DND-41 (cell line): ENCODE results near the gene CTSF.

Source experiments
- ATAC-seq: fragments of 200-7000 bp; cut with Tn5 transposase; 3 replicates; pipeline ENCODE4 v1.9.1; 2021; ENCODE audit warnings: low read depth; ENCODE audit not compliant: insufficient read depth
- DNase-seq: peaks from one replicate; pipeline ENCODE4 v3.0.0-alpha.2; 2020
- H2AFZ ChIP-seq: 2 replicates; pipeline ENCODE4 v1.6.0; 2012; ENCODE audit warnings: low read depth, low read length
- H3K27ac ChIP-seq: 2 replicates; pipeline ENCODE4 v1.5.1; 2012; ENCODE audit warnings: low read length, inconsistent platforms
- H3K27me3 ChIP-seq: fragments of 200-600 bp; sonication (generic); 2 replicates; pipeline ENCODE4 v1.6.0; 2012; ENCODE audit warnings: low read length, mild to moderate bottlenecking, inconsistent platforms; ENCODE audit not compliant: insufficient read depth, poor library complexity
- H3K36me3 ChIP-seq: 2 replicates; pipeline ENCODE4 v1.5.1; 2012; ENCODE audit warnings: low read length, inconsistent platforms; ENCODE audit not compliant: insufficient read depth
- H3K4me1 ChIP-seq: 2 replicates; pipeline ENCODE4 v1.5.1; 2012; ENCODE audit warnings: mild to moderate bottlenecking, low read length; ENCODE audit not compliant: insufficient read depth
- H3K4me2 ChIP-seq: 2 replicates; pipeline ENCODE4 v1.6.0; 2012; ENCODE audit warnings: mild to moderate bottlenecking, moderate library complexity, low read length, inconsistent platforms; ENCODE audit not compliant: insufficient read depth
- H3K4me3 ChIP-seq, 2 experiments: fragments of 200-600 bp in 1 of 2; shearing (Covaris generic) in 1 of 2; 2 replicates each; pipeline ENCODE4 v1.5.1; 2012 to 2016; ENCODE audit warnings: inconsistent platforms in 2 of 2, low read length in 2 of 2, mild to moderate bottlenecking in 2 of 2, low read depth in 1 of 2, moderate library complexity in 1 of 2
- H3K79me2 ChIP-seq: 2 replicates; pipeline ENCODE4 v1.6.0; 2012; ENCODE audit warnings: low read length, inconsistent platforms; ENCODE audit not compliant: insufficient read depth
- H3K9ac ChIP-seq: 2 replicates; pipeline ENCODE4 v1.6.0; 2012; ENCODE audit warnings: low read depth, mild to moderate bottlenecking, inconsistent platforms, low read length, moderate library complexity
- H3K9me3 ChIP-seq: 2 replicates; pipeline ENCODE4 v1.5.1; 2012; ENCODE audit warnings: low read length, moderate library complexity, mild to moderate bottlenecking, inconsistent platforms; ENCODE audit not compliant: insufficient read depth, severe bottlenecking
- H4K20me1 ChIP-seq: 2 replicates; pipeline ENCODE4 v1.6.0; 2012; ENCODE audit warnings: low read length; ENCODE audit not compliant: insufficient read depth
- CTCF ChIP-seq: IDR thresholded peaks from 2 replicates; pipeline ENCODE4 v1.5.1; 2012; ENCODE audit warnings: borderline replicate concordance, low read length, moderate library complexity, mild to moderate bottlenecking; ENCODE audit not compliant: poor library complexity, severe bottlenecking; ENCODE audit errors: extremely low read depth
- EZH2 ChIP-seq: IDR thresholded peaks from 3 replicates; pipeline ENCODE4 v1.6.1; 2012; ENCODE audit warnings: borderline replicate concordance, low read depth, mild to moderate bottlenecking, moderate library complexity, low read length, inconsistent platforms; ENCODE audit not compliant: severe bottlenecking

The CTSF gene

GRCh38 chr11:66570079-66570849, 1.9 kb upstream of the CTSF start:
- no peak overlapping the region for H3K27ac ChIP-seq
- no peak for ATAC-seq
- no peaks in the 10 kb centered on the region for H3K9me3 ChIP-seq
- no peak overlapping the region for H3K4me2 ChIP-seq
- no peaks in the 10 kb centered on the region for H3K4me1 ChIP-seq
- H3K79me2 ChIP-seq = no peaks in the 10 kb centered on the region
- no peak for TF ChIP-seq CTCF
- TF ChIP-seq EZH2 = no peak
- no peak overlapping the region for H3K9ac ChIP-seq
- H2AFZ ChIP-seq = no peak overlapping the region
- no peaks in the 10 kb centered on the region for H3K36me3 ChIP-seq
- H3K27me3 ChIP-seq = no peaks in the 10 kb centered on the region
- no peak overlapping the region for H3K4me3 ChIP-seq
- no peak for DNase-seq
- no peaks in the 10 kb centered on the region for H4K20me1 ChIP-seq

GRCh38 chr11:66569076-66569475, 670 bp upstream of the CTSF start:
- no peak overlapping the region for H3K27ac ChIP-seq
- ATAC-seq = no peak
- H3K79me2 ChIP-seq = no peaks in the 10 kb centered on the region
- no peaks in the 10 kb centered on the region for H3K36me3 ChIP-seq
- no peak for TF ChIP-seq EZH2
- TF ChIP-seq CTCF = no peak
- no peaks in the 10 kb centered on the region for H4K20me1 ChIP-seq
- no peak overlapping the region for H3K4me3 ChIP-seq
- H3K27me3 ChIP-seq = no peaks in the 10 kb centered on the region
- no peaks in the 10 kb centered on the region for H3K9me3 ChIP-seq
- H3K4me1 ChIP-seq = no peaks in the 10 kb centered on the region
- H3K4me2 ChIP-seq = no peak overlapping the region
- no peak overlapping the region for H3K9ac ChIP-seq
- DNase-seq = no peak
- H2AFZ ChIP-seq = no peak overlapping the region

GRCh38 chr11:66567787-66568123, 651 bp downstream of the CTSF start:
- H3K27me3 ChIP-seq = no peaks in the 10 kb centered on the region
- no peak overlapping the region for H2AFZ ChIP-seq
- H3K4me1 ChIP-seq = no peaks in the 10 kb centered on the region
- H3K79me2 ChIP-seq = no peaks in the 10 kb centered on the region
- H4K20me1 ChIP-seq = no peaks in the 10 kb centered on the region
- no peak overlapping the region for H3K9ac ChIP-seq
- DNase-seq (no peak), ATAC-seq (no peak)
- H3K9me3 ChIP-seq = no peaks in the 10 kb centered on the region
- TF ChIP-seq CTCF (no peak), EZH2 (no peak)
- H3K4me3 ChIP-seq = no peak overlapping the region
- H3K4me2 ChIP-seq = no peak overlapping the region
- H3K27ac ChIP-seq = no peak overlapping the region
- H3K36me3 ChIP-seq = no peaks in the 10 kb centered on the region
